IMR-90 (cell line): Measurements from ENCODE around the gene MYO1D. TPM values are rescaled to one million over a fixed set of nuclear protein-coding genes. Genes with fewer than 3 reads are reported as not detected.

Source experiments
- ATAC-seq: fragments of 200-7000 bp; cut with Tn5 transposase; 2 replicates; pipeline ENCODE4 v1.9.1; 2020; ENCODE audit warnings: low read depth, mild to moderate bottlenecking, moderate library complexity
- BruUV-seq: library from RNA; stranded (reverse); fragments of 400-500 nt; replicated peaks from 2 replicates; lab custom pipeline; 2021; lab: Mats Ljungman, UMichigan
- CTCF ChIA-PET: fragments of 300-600 bp; formaldehyde crosslinking; extraction: SDS; loops from one replicate; lab custom pipeline; 2021; ENCODE audit warnings: antibody characterized with exemption; lab: Yijun Ruan, JAX
- POLR2A ChIA-PET: fragments of 300-600 bp; sonication (Branson Sonifier 250); formaldehyde crosslinking; loops from one replicate; lab custom pipeline; 2022; ENCODE audit warnings: antibody characterized with exemption; ENCODE audit not compliant: unreplicated experiment; lab: Charles Lee
- DNase-seq: peaks from one replicate; pipeline ENCODE4 v3.0.0; 2013
- H2AFZ ChIP-seq: replicated peaks from 2 replicates; pipeline ENCODE3; 2013; ENCODE audit warnings: low read length, mild to moderate bottlenecking; ENCODE audit not compliant: poor library complexity
- H2AK5ac ChIP-seq: 2 replicates; pipeline ENCODE4 v1.6.1; 2013; ENCODE audit warnings: low read depth, low read length, inconsistent platforms
- H2AK9ac ChIP-seq: replicated peaks from 2 replicates; pipeline ENCODE3; 2013; ENCODE audit warnings: mild to moderate bottlenecking, low read depth, low read length, moderate library complexity; ENCODE audit not compliant: poor library complexity
- H2BK120ac ChIP-seq: 2 replicates; pipeline ENCODE4 v1.6.1; 2013; ENCODE audit warnings: low read depth, low read length, inconsistent platforms
- H2BK15ac ChIP-seq: 3 replicates; pipeline ENCODE4 v1.6.1; 2013; ENCODE audit warnings: low read depth, low read length, inconsistent platforms
- H2BK20ac ChIP-seq: 2 replicates; pipeline ENCODE4 v1.6.1; 2013; ENCODE audit warnings: low read depth, mild to moderate bottlenecking, inconsistent platforms, low read length, moderate library complexity
- H2BK5ac ChIP-seq: 2 replicates; pipeline ENCODE4 v1.6.1; 2013; ENCODE audit warnings: mild to moderate bottlenecking, low read depth, low read length, inconsistent platforms; ENCODE audit not compliant: poor library complexity, severe bottlenecking
- H3K14ac ChIP-seq: replicated peaks from 2 replicates; pipeline ENCODE4 v1.6.1; 2013; ENCODE audit warnings: low read depth, low read length, inconsistent platforms
- H3K18ac ChIP-seq: 2 replicates; pipeline ENCODE4 v1.6.1; 2013; ENCODE audit warnings: low read depth, low read length, control low read depth
- H3K23ac ChIP-seq: 2 replicates; pipeline ENCODE4 v1.6.1; 2013; ENCODE audit warnings: low read depth, low read length, inconsistent platforms
- H3K27ac ChIP-seq: 2 replicates; pipeline ENCODE4 v1.5.1; 2013; ENCODE audit warnings: mild to moderate bottlenecking, control low read depth, low read length; ENCODE audit not compliant: insufficient read depth
- H3K27me3 ChIP-seq: 2 replicates; pipeline ENCODE4 v1.6.1; 2013; ENCODE audit warnings: low read length; ENCODE audit not compliant: control insufficient read depth, insufficient read depth
- H3K36me3 ChIP-seq: 2 replicates; pipeline ENCODE4 v1.6.1; 2013; ENCODE audit warnings: low read length, mixed read lengths; ENCODE audit not compliant: control insufficient read depth, insufficient read depth
- H3K4ac ChIP-seq: 2 replicates; pipeline ENCODE4 v1.6.1; 2013; ENCODE audit warnings: low read depth, low read length, inconsistent platforms
- H3K4me1 ChIP-seq: 2 replicates; pipeline ENCODE4 v1.6.1; 2013; ENCODE audit warnings: low read length, mixed read lengths; ENCODE audit not compliant: control insufficient read depth, insufficient read depth
- H3K4me2 ChIP-seq: 2 replicates; pipeline ENCODE4 v1.6.1; 2013; ENCODE audit warnings: low read depth, mild to moderate bottlenecking, control low read depth, low read length, moderate library complexity
- H3K4me3 ChIP-seq: 2 replicates; pipeline ENCODE4 v1.5.1; 2013; ENCODE audit warnings: low read depth, mild to moderate bottlenecking, control low read depth, low read length, moderate library complexity; ENCODE audit not compliant: insufficient read depth
- H3K56ac ChIP-seq: 2 replicates; pipeline ENCODE4 v1.6.1; 2013; ENCODE audit warnings: low read length, inconsistent platforms; ENCODE audit not compliant: insufficient read depth; ENCODE audit errors: extremely low read depth
- H3K79me1 ChIP-seq, 2 experiments: 2 replicates each; pipeline ENCODE4 v1.6.1; 2013; ENCODE audit warnings: low read length in 2 of 2, inconsistent platforms in 1 of 2, low read depth in 1 of 2
- H3K9ac ChIP-seq: 2 replicates; pipeline ENCODE4 v1.6.1; 2013; ENCODE audit warnings: low read depth, low read length, control low read depth
- H3K9me1 ChIP-seq: 2 replicates; pipeline ENCODE4 v1.6.1; 2013; ENCODE audit warnings: low read length, inconsistent platforms; ENCODE audit not compliant: insufficient read depth
- H3K9me3 ChIP-seq: 2 replicates; pipeline ENCODE4 v1.6.1; 2013; ENCODE audit warnings: low read length; ENCODE audit not compliant: control insufficient read depth, insufficient read depth
- H4K20me1 ChIP-seq: 2 replicates; pipeline ENCODE4 v1.6.1; 2013; ENCODE audit warnings: low read length, inconsistent platforms; ENCODE audit not compliant: insufficient read depth
- H4K5ac ChIP-seq: 2 replicates; pipeline ENCODE4 v1.6.1; 2013; ENCODE audit warnings: mild to moderate bottlenecking, low read depth, low read length, control low read depth
- H4K8ac ChIP-seq, 2 experiments: 2 replicates each; pipeline ENCODE4 v1.6.1; 2013; ENCODE audit warnings: low read depth in 2 of 2, low read length in 2 of 2, control low read depth in 1 of 2, inconsistent platforms in 1 of 2
- H4K91ac ChIP-seq: 2 replicates; pipeline ENCODE4 v1.6.1; 2013; ENCODE audit warnings: low read depth, low read length, inconsistent platforms; ENCODE audit not compliant: insufficient read depth
- BHLHE40 ChIP-seq: fragments of 150-350 bp; IDR thresholded peaks from 2 replicates; pipeline ENCODE4 v1.6.1; 2016; ENCODE audit warnings: mild to moderate bottlenecking, low read depth, low read length
- CHD1 ChIP-seq: IDR thresholded peaks from 2 replicates; pipeline ENCODE4 v1.6.1; 2012; ENCODE audit warnings: low read depth, low read length, improper control_type of control experiment
- CTCF ChIP-seq: conservative IDR thresholded peaks from 2 replicates; pipeline ENCODE4 v1.5.1; 2012; ENCODE audit warnings: mild to moderate bottlenecking, low read depth, low read length, improper control_type of control experiment
- FOS ChIP-seq: fragments of 150-350 bp; IDR thresholded peaks from 2 replicates; pipeline ENCODE4 v1.6.1; 2016; ENCODE audit warnings: low read depth, low read length
- MAZ ChIP-seq: IDR thresholded peaks from 2 replicates; pipeline ENCODE4 v1.6.1; 2012; ENCODE audit warnings: low read depth, mild to moderate bottlenecking, low read length, improper control_type of control experiment, moderate library complexity, borderline replicate concordance
- MXI1 ChIP-seq: IDR thresholded peaks from 2 replicates; pipeline ENCODE4 v1.6.1; 2012; ENCODE audit warnings: low read depth, mild to moderate bottlenecking, low read length, moderate library complexity, borderline replicate concordance
- NFE2L2 ChIP-seq: fragments of 150-350 bp; IDR thresholded peaks from 2 replicates; pipeline ENCODE4 v1.6.1; 2016; ENCODE audit warnings: low read depth, mild to moderate bottlenecking, low read length
- POLR2A ChIP-seq: IDR thresholded peaks from 2 replicates; pipeline ENCODE4 v1.6.1; 2012; ENCODE audit warnings: mild to moderate bottlenecking, low read depth, low read length
- WGBS, 2 experiments: methylation state at CpG; one replicate each; pipeline versions ENCODE4 v1.1.5 to v1.1.7; 2013; ENCODE audit warnings: missing lambda C conversion rate in 2 of 2; ENCODE audit not compliant: insufficient read length in 1 of 2; ENCODE audit errors: extremely low coverage in 2 of 2; 5-methylcytosine and 5-hydroxymethylcytosine counted together
- dilution Hi-C: fragments of 300-500 bp; cut with HindIII; formaldehyde crosslinking; loops from one replicate; pipeline ENCODE4 v1.14.3; 2018; ENCODE audit warnings: low sequenced_read_pairs; ENCODE audit not compliant: unreplicated experiment
- in situ Hi-C: fragments of 300-500 bp; cut with MboI; formaldehyde crosslinking; loops from 3 replicates; pipeline ENCODE4 v1.14.3; 2019; ENCODE audit warnings: low sequenced_read_pairs, inconsistent platforms, mixed read lengths
- intact Hi-C: fragments of 100-400 bp; cut with micrococcal nuclease; formaldehyde crosslinking; loops from 2 replicates; pipeline ENCODE4 v1.10.0; 2022
- polyA plus RNA-seq, 3 experiments: library from polyadenylated mRNA; depleted of rRNA; stranded (reverse); fragments of >200 nt; gene quantifications; 2 replicates each; pipeline ENCODE4 v1.2.3, GENCODE V29; 2012; ENCODE audit warnings: low replicate concordance in 1 of 3
- total RNA-seq: library from RNA; depleted of rRNA; stranded (reverse); fragments of >200 nt; gene quantifications from 2 replicates; pipeline ENCODE4 v1.2.3, GENCODE V29; 2012

Gene MYO1D
- total and polyA plus RNA-seq, 2 of the 4 experiments (the other 2 are of a cell fraction) = 0.63 to 0.90 TPM

GRCh38 chr17:32731556-32732295 is 145.2 kb downstream of the MYO1D start:
- Histone ChIP-seq H3K27ac (no peak overlapping the region), H3K27me3 (no peaks in the 10 kb centered on the region), H2AFZ (no peak overlapping the region), H3K4me1 (no peaks in the 10 kb centered on the region), H3K36me3 (no peaks in the 10 kb centered on the region), H2AK5ac (no peak overlapping the region), H3K56ac (no peak overlapping the region), H3K14ac (no peak overlapping the region), H3K4me2 (no peak overlapping the region), H2BK15ac (no peak overlapping the region), H3K9me1 (no peaks in the 10 kb centered on the region), H3K79me1 (no peaks in the 10 kb centered on the region), H3K4me3 (no peak overlapping the region), H2AK9ac (no peak overlapping the region), H2BK120ac (no peak overlapping the region), H3K18ac (no peak overlapping the region), H4K91ac (no peak overlapping the region), H3K23ac (no peak overlapping the region), H2BK20ac (no peak overlapping the region), H4K5ac (no peak overlapping the region), H4K8ac (no peak overlapping the region), H3K9ac (no peak overlapping the region), H2BK5ac (no peak overlapping the region), H3K4ac (no peak overlapping the region), H4K20me1 (no peaks in the 10 kb centered on the region), H3K9me3 (no peaks in the 10 kb centered on the region)
- WGBS, 2 experiments = 64% methylated on average over 4 of the region's 13 CpGs; no CpG with 5 or more reads in 1 of the 2 experiments
- CTCF ChIA-PET = no interaction called here
- in situ Hi-C loops = no loop called here
- intact Hi-C loops = no loop called here
- dilution Hi-C loops = no loop called here
- ATAC-seq = no peak
- TF ChIP-seq NFE2L2 = no peak
- no peak for TF ChIP-seq FOS
- TF ChIP-seq MAZ = no peak
- no peak for TF ChIP-seq CHD1
- TF ChIP-seq MXI1 = no peak
- TF ChIP-seq BHLHE40 = no peak
- TF ChIP-seq POLR2A = no peak
- TF ChIP-seq CTCF = no peak
- BruUV-seq = no TSS peak
- DNase-seq = no peak
- POLR2A ChIA-PET = no interaction called here
